Endothelial cell of umbilical vein (primary cell): ENCODE measurements around the gene XAGE5.

ENCODE experiments used
- EZH2 ChIP-seq: IDR thresholded peaks from 2 replicates; pipeline ENCODE4 v1.6.1; 2012; ENCODE audit warnings: borderline replicate concordance, low read depth, mild to moderate bottlenecking, moderate library complexity, low read length, inconsistent platforms; ENCODE audit not compliant: severe bottlenecking
- FOS ChIP-seq: IDR thresholded peaks from 2 replicates; pipeline ENCODE4 v1.6.1; 2011; ENCODE audit warnings: mild to moderate bottlenecking, low read length, moderate library complexity, borderline replicate concordance; ENCODE audit not compliant: insufficient read depth
- GATA2 ChIP-seq: IDR thresholded peaks from 2 replicates; pipeline ENCODE4 v1.7.0; 2011; ENCODE audit warnings: low read depth, mild to moderate bottlenecking, moderate library complexity, mixed read lengths, low read length; ENCODE audit not compliant: insufficient read length, insufficient read depth
- JUN ChIP-seq: IDR thresholded peaks from 2 replicates; pipeline ENCODE4 v1.6.1; 2011; ENCODE audit warnings: borderline replicate concordance, low read depth; ENCODE audit not compliant: insufficient read length, insufficient read depth
- MAX ChIP-seq: IDR thresholded peaks from 2 replicates; pipeline ENCODE4 v1.6.1; 2011; ENCODE audit not compliant: insufficient read depth, insufficient read length
- MYC ChIP-seq: IDR thresholded peaks from one replicate; pipeline ENCODE4 v1.6.1; 2011; ENCODE audit warnings: mild to moderate bottlenecking, low read depth, low read length
- POLR2A ChIP-seq: IDR thresholded peaks from 2 replicates; pipeline ENCODE4 v1.6.1; 2012; ENCODE audit warnings: low read depth, mild to moderate bottlenecking, control low read depth, low read length
- POLR2AphosphoS5 ChIP-seq: IDR thresholded peaks from 2 replicates; pipeline ENCODE4 v1.6.1; 2012; ENCODE audit warnings: low read depth, mild to moderate bottlenecking, control low read depth, low read length, moderate library complexity; ENCODE audit not compliant: insufficient read depth
- TF ChIP-seq, protein P1 (sequence below), 2 donors: IDR thresholded peaks; 1 replicate in 1 of 2; 2 replicates in 1 of 2; pipeline ENCODE4 v1.5.1; 2011; ENCODE audit warnings: low read length in 2 of 2, mild to moderate bottlenecking in 2 of 2, moderate library complexity in 2 of 2, control low read depth in 1 of 2, inconsistent platforms in 1 of 2, low read depth in 1 of 2; ENCODE audit not compliant: insufficient read depth in 1 of 2; ENCODE audit errors: extremely low read depth in 1 of 2

- TF ChIP-seq POLR2A (no peak), EZH2 (no peak), MAX (no peak), MYC (no peak), POLR2AphosphoS5 (no peak), JUN (no peak), FOS (no peak), GATA2 (no peak)
- TF ChIP-seq, protein P1, sequence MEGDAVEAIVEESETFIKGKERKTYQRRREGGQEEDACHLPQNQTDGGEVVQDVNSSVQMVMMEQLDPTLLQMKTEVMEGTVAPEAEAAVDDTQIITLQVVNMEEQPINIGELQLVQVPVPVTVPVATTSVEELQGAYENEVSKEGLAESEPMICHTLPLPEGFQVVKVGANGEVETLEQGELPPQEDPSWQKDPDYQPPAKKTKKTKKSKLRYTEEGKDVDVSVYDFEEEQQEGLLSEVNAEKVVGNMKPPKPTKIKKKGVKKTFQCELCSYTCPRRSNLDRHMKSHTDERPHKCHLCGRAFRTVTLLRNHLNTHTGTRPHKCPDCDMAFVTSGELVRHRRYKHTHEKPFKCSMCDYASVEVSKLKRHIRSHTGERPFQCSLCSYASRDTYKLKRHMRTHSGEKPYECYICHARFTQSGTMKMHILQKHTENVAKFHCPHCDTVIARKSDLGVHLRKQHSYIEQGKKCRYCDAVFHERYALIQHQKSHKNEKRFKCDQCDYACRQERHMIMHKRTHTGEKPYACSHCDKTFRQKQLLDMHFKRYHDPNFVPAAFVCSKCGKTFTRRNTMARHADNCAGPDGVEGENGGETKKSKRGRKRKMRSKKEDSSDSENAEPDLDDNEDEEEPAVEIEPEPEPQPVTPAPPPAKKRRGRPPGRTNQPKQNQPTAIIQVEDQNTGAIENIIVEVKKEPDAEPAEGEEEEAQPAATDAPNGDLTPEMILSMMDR (IDR thresholded peaks at IDR 0.05; ENCODE audit: extremely low read depth in 1 of 2, insufficient read depth in 1 of 2, low read depth in 1 of 2, low read length in 2 of 2) = no peak
Measured at GRCh38 chrX:52821079-52821760, 10.1 kb downstream of the XAGE5 start.
